Stimulated activated naive CD8-positive, alpha-beta T cell treated with anti-CD3 and anti-CD28 coated beads, Interleukin-15, Interleukin-2, amounts not matched to agents 100 U/mL and 50 U/mL, for 24 hours (primary cell): ENCODE data around the gene IVNS1ABP.
"Not testable (repeated sequence)": the region's sequence is repeated elsewhere in the genome, so short reads cannot be mapped to it uniquely, and the experiment has no call there.

ENCODE experiments used
- ATAC-seq: fragments of 150-1000 bp; cut with Tn5 transposase; one replicate; pipeline ENCODE4 v1.10.0; 2021
- DNase-seq: peaks from one replicate; pipeline ENCODE4 v3.0.0; 2021

Gene IVNS1ABP

GRCh38 chr1:185328255-185328654 is 11.2 kb upstream of the IVNS1ABP start:
- ATAC-seq (no peak), DNase-seq (no peak)

- DNase-seq (no peak), ATAC-seq (no peak)
These were observed 8.4 kb upstream of the IVNS1ABP start for GRCh38 chr1:185325413-185325812.

- DNase-seq (no peak), ATAC-seq (no peak)
These were observed 7.1 kb upstream of the IVNS1ABP start for GRCh38 chr1:185324118-185324517.

- ATAC-seq: no peak
- no peak for DNase-seq
These were observed 5.6 kb upstream of the IVNS1ABP start for GRCh38 chr1:185322636-185323035.

GRCh38 chr1:185321653-185322221 is 4.7 kb upstream of the IVNS1ABP start:
- not testable (repeated sequence) for DNase-seq, ATAC-seq

- ATAC-seq, DNase-seq: not testable (repeated sequence)
These were observed 4.1 kb upstream of the IVNS1ABP start for GRCh38 chr1:185321104-185321503.

GRCh38 chr1:185319139-185319475 is 2.1 kb upstream of the IVNS1ABP start:
- DNase-seq: no peak

GRCh38 chr1:185318431-185319138 is 1.5 kb upstream of the IVNS1ABP start:
- ATAC-seq (no peak), DNase-seq (no peak)

More at GRCh38 chr1:185319139-185319475, 2.1 kb upstream of the IVNS1ABP start:
- no peak for ATAC-seq

GRCh38 chr1:185317886-185318310 is 855 bp upstream of the IVNS1ABP start:
- DNase-seq: peak; percentile 77
- ATAC-seq: peak; percentile 26

- ATAC-seq: peak; percentile 69
- peak; percentile 95 for DNase-seq
These were observed 645 bp downstream of the IVNS1ABP start for GRCh38 chr1:185316163-185317033.

GRCh38 chr1:185315445-185316071 is 1.5 kb downstream of the IVNS1ABP start:
- DNase-seq (no peak), ATAC-seq (no peak)

GRCh38 chr1:185314411-185314810 is 2.6 kb downstream of the IVNS1ABP start:
- DNase-seq: no peak

GRCh38 chr1:185312361-185313138 is 4.5 kb downstream of the IVNS1ABP start:
- DNase-seq: no peak
- ATAC-seq: no peak

More at GRCh38 chr1:185314411-185314810, 2.6 kb downstream of the IVNS1ABP start:
- ATAC-seq: no peak

- no peak for ATAC-seq
These were observed 5.3 kb downstream of the IVNS1ABP start for GRCh38 chr1:185311589-185312225.

GRCh38 chr1:185309566-185309965 is 7.5 kb downstream of the IVNS1ABP start:
- ATAC-seq (no peak), DNase-seq (no peak)

More at GRCh38 chr1:185311589-185312225, 5.3 kb downstream of the IVNS1ABP start:
- no peak for DNase-seq

- ATAC-seq: no peak
- DNase-seq: no peak
These were observed 8.9 kb downstream of the IVNS1ABP start for GRCh38 chr1:185308126-185308525.

GRCh38 chr1:185305419-185305818 is 11.6 kb downstream of the IVNS1ABP start:
- no peak for ATAC-seq
- no peak for DNase-seq

GRCh38 chr1:185300152-185300551 is 16.9 kb downstream of the IVNS1ABP start:
- no peak for DNase-seq
- ATAC-seq: no peak

- ATAC-seq (no peak), DNase-seq (no peak)
These were observed 19.1 kb downstream of the IVNS1ABP start for GRCh38 chr1:185297982-185298381.

GRCh38 chr1:185295091-185295490 is 22.0 kb downstream of the IVNS1ABP start:
- DNase-seq: no peak
- ATAC-seq: no peak

- ATAC-seq (no peak), DNase-seq (no peak)
These were observed 23.0 kb downstream of the IVNS1ABP start for GRCh38 chr1:185293967-185294542.
